Choroid plexus epithelial cell (primary cell): ENCODE data around the gene S100A2.
"Not testable (repeated sequence)": the region's sequence is repeated elsewhere in the genome, so short reads cannot be mapped to it uniquely, and the experiment has no call there.

ENCODE experiments used
- DNase-seq: peaks from one replicate; pipeline ENCODE4 v3.0.0-alpha.2; 2010; ENCODE audit warnings: low read depth
- H3K4me3 ChIP-seq: 2 replicates; pipeline ENCODE4 v1.5.1; 2011; ENCODE audit warnings: low read depth, mild to moderate bottlenecking, control low read depth, low read length, moderate library complexity
- TF ChIP-seq, protein P1 (sequence below): conservative IDR thresholded peaks from 2 replicates; pipeline ENCODE4 v1.5.1; 2011; ENCODE audit warnings: low read depth, mild to moderate bottlenecking, control low read depth, inconsistent platforms, low read length, moderate library complexity

Gene S100A2

DNA sequence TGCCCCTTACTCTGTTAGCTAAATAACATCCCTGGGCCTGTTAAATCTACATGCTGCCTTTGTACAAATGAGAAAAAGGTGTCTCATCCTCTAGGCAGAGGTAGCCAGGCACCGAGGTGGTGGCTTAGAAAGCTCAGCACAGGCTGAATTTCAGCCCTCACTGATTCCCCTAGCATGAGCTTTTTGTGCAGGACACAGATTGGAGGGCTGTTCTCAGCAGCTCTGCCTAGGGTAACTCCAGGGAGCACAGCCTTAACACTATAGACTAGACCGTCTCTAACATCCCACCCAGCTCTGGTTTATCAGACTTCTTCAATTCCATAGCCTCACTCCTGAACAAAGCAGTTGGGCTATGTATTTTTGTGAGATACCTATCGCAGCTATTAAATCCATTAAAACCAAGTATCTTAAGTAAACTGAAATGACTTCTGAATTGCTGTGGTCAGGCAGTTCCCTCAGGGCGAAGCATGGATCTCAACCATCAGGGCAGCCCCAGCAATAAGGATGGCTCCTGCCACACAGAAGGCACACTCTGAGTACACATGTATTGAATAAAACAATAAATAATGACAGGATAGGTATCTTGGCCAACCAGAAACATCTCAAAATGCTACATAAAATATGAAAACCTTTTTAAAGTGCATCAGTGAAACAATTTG, 44.7 kb downstream of the S100A2 start:
- TF ChIP-seq, protein P1, sequence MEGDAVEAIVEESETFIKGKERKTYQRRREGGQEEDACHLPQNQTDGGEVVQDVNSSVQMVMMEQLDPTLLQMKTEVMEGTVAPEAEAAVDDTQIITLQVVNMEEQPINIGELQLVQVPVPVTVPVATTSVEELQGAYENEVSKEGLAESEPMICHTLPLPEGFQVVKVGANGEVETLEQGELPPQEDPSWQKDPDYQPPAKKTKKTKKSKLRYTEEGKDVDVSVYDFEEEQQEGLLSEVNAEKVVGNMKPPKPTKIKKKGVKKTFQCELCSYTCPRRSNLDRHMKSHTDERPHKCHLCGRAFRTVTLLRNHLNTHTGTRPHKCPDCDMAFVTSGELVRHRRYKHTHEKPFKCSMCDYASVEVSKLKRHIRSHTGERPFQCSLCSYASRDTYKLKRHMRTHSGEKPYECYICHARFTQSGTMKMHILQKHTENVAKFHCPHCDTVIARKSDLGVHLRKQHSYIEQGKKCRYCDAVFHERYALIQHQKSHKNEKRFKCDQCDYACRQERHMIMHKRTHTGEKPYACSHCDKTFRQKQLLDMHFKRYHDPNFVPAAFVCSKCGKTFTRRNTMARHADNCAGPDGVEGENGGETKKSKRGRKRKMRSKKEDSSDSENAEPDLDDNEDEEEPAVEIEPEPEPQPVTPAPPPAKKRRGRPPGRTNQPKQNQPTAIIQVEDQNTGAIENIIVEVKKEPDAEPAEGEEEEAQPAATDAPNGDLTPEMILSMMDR, result no peak
- H3K4me3 ChIP-seq, result no peak overlapping the region
- no peak for DNase-seq

DNA sequence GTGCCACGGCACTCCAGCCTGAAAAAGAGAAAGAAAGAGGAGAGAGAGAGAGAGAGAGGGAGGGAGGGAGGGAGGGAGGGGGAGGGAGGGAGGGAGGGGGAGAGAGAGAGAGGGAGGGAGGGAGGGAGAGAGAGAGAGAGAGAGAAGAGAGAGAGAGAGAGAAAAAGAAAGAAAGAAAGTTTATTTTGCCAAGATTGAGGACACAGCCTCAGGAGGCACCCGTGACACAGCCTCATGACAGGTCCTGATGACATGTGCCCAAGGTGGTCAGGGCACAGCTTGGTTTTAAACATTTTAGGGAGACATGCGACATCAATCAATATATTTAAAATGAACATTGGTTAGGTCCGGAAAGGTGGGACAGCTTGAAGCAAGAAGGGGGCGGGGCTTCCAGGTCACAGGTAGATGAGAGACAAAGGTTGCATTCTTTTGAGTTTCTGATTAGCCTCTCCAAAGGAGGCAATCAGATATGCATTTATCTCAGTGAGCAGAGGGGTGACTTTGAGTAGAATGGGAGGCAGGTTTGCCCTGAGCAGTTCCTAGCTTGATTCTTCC, 45.4 kb downstream of the S100A2 start:
- not testable (repeated sequence) for H3K4me3 ChIP-seq, DNase-seq

DNA sequence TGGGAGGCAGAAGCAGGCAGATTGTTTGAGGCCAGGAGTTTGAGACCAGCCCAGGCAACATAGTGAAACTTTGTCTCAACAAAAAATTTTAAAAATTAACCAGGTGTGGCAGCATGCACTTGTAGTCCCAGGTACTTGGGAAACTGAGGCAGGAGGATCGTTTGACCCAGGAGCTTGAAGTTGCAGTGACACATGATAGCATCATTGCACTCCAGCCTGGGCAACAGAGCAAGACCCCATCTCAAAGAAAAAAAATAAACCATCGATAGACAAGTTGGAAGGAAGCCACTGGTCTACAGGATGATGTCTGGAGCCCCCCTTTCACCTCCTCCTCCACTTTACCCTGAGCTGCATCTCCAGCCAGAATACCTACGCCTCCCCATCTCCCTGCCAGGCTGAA, 46.4 kb downstream of the S100A2 start:
- no peak overlapping the region for H3K4me3 ChIP-seq
- TF ChIP-seq, protein P1, result no peak
- no peak for DNase-seq

DNA sequence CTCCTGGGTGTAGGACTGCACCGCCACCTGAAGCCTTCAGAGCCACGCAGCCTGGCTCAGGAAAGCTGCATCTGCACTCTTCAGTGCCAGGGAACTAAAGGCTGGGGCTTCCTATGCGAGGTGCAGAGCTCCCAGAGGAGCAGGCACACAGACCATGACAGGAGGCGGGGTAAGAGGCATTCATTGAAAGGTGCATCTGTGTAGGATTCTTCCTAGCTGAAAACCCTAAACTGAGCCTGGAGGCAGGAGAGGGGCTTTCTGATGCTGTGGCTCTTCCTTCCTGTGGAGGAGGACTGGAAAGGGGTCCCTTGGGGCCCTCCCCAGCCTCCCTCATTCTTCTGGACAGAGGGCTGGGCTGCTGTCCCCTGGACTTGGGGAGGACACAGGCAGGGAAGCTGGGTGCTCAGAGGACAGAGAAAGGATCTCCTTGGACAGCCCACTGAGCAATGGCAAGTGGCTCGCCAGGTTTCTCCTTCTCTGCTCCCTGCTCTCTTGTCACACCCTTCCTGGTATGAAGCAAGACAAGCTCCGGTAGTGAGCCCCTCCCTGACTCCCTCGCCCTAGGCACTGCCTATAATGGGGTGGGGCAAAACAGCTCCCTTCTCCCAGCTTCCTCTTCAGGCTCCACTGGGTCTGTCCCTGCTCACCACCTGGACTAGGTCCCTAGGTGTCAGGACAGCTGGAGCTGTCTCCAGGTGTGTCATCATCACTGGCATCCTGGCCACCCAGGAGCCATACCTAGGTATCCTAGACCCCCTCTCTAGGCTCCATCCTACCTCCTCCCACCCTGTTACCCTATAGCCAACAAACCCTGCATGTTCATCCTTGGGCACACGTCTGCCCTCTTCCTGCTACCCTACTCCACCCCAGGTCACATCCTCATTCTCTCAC, 49.9 kb downstream of the S100A2 start:
- TF ChIP-seq, protein P1, result no peak
- no peak overlapping the region for H3K4me3 ChIP-seq
- DNase-seq, result no peak

DNA sequence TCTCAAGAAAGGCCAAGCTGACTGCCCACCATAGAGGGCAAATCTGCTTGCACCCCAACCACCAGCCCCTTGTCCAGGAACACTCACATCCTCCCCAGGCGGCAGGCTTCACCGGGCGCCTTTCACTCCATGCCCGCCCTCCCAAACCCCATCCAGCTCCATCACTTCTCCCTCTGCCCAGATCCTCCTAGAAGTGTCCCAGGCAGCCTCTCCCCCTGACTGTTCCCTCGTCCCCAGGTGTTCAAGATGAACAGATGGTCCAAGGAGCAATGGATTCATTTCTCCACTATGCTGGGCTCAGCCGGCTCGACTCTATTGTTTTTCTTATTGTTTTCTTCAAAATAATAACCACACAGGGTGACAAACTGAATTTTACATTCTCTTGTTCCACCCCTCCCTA, 52.0 kb downstream of the S100A2 start:
- no peak for DNase-seq
- no peak overlapping the region for H3K4me3 ChIP-seq
- TF ChIP-seq, protein P1, result no peak

DNA sequence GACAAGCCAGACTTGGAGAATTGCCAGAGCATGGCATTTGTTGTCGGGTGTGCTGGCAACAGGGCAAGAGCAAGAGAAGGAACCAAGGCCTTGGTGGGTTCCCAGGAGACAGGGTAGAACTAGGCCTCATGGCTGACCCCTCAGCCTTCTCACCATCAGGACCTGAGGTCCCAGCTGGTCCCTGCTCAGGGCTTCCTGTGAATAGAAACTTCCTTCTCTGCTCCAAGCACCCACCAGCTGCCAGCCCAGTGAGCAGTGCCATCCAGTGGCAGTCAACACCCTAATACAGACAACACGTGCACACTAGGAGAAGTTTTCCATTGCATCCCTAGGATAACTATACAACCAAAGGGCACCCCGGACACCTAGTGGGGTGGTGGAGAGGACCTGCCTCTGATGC, 52.6 kb downstream of the S100A2 start:
- no peak overlapping the region for H3K4me3 ChIP-seq
- TF ChIP-seq, protein P1, result no peak
- no peak for DNase-seq
